NCI-H82 treated with DMSO at 0.1 percent for 48 hours (cell line): ENCODE data around the gene CREG2.

Source experiments
- DNase-seq: peaks from one replicate; lab custom pipeline; 2025; ENCODE audit not compliant: unreplicated experiment; lab: John Stamatoyannopoulos, UW

CREG2 gene

DNA sequence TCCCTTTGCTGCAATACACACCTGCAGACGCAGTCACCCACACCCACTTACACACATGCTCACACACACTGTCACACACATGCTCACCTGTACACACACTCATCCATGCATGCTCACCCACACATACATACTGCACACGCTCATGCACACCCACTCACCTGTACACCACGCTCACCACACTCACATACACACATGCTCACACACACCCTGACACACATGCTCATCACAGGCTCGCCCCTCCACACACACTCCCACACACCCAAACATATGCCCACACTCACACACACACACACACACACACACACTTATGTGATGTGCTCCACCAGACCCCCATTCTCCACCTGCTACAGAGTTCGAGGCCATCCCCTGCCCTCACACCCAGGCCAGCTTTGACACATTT, 22.8 kb upstream of the CREG2 start:
- no peak for DNase-seq

DNA sequence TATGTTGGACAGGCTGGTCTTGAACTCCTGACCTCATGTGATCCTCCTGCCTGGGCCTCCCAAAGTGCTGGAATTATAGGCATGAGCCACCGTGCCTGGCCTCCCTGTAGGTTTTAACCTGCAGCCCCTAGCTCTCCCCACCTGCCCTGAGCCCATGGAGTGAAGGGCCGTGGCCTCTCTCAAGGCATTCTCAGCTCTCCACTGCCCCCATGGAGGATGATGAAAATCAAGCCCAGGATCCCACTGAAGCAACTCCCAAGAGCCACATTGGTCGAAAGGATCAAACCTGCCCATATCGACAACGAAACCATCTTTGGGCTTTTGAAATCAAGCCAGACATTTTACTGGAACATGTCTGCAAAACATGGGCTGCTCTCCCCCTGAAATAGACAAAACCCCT, 22.4 kb upstream of the CREG2 start:
- no peak for DNase-seq

DNA sequence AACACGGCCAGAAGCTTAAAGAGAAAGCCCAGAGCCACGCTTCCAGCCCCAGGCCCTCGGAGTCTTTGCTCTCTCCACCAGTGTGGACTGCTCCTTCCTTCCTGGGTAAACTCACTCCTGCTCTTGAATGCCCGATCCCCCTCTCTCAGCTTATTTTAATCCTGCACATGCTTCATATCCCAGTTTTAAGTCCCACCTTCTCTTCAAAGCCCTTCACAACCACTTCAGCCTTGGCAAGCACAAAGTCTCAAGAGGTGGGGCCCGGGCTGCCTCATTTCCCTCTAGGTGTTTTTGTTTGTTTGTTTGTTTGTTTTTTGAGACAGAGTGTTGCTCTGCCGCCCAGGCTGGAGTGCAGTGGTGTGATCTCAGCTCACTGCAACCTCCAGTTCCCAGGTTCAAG, 21.6 kb upstream of the CREG2 start:
- no peak for DNase-seq

- no peak for DNase-seq
These were observed 18.1 kb upstream of the CREG2 start for GRCh38 chr2:101405351-101405899.

GRCh38 chr2:101403745-101404144, 16.4 kb upstream of the CREG2 start:
- DNase-seq: no peak

- no peak for DNase-seq
These were observed 15.3 kb upstream of the CREG2 start for GRCh38 chr2:101402630-101403029.

GRCh38 chr2:101401906-101402305, 14.6 kb upstream of the CREG2 start:
- no peak for DNase-seq

DNA sequence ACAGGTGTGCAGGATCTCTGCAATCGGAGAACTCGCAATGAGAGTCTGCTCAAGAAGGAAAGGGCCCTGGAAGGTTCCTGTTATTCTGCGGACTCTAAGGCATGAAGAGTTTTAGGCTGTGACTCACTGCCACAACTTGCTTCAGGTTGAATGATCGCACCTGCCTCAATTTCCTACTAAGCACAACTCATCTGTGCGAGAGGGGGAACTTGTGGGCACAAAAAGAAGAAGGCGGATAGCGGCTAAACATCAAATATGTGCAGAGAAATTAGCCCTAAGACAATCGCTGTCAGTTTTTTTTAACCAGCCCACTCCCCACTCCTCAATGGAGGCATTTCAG, 14.0 kb upstream of the CREG2 start:
- no peak for DNase-seq

DNA sequence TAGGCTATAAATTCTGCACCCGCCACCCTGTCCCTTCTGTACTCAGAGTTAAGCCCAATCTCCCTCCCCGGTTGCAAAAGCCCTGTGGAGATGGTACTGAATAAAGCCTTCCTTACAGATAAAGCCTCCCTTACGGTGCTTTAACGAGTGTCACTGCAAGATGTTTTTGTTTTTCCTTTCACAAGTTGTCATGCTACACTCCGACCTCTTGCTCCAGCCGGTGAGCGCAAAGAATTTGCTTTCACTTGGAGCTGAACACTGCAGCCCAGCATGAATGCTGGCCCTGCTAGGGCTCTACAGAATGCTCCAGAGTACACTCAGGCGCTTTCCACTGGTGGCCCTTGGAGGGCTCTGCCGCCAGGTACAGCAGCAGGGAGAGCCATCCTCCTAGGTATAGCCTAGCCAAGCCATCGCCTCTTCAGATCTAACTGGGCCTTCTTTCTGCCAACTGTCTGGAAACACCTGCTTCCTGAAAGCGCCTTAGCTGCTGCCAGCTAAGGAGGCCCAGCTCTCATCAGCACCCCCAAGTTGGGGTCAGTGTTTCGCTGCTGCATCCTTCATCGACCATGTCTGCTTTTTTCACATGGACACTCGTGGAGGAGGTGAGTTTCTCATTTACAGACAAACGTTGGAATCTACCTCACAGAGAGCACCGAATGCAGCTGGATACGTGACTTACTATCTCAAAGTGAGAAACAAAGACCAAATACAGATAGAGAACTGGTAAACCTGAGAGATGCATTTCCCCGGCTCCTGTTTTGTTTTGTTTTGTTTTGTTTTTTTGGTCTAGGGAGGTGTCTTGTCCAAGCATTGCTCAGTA, 13.4 kb upstream of the CREG2 start:
- DNase-seq: no peak

GRCh38 chr2:101400048-101400447, 12.7 kb upstream of the CREG2 start:
- DNase-seq: no peak

- DNase-seq: no peak
These were observed 11.9 kb upstream of the CREG2 start for GRCh38 chr2:101399021-101399799.

GRCh38 chr2:101398116-101398821, 11.0 kb upstream of the CREG2 start:
- no peak for DNase-seq

- no peak for DNase-seq
These were observed 9.0 kb upstream of the CREG2 start for GRCh38 chr2:101396316-101396717.

DNA sequence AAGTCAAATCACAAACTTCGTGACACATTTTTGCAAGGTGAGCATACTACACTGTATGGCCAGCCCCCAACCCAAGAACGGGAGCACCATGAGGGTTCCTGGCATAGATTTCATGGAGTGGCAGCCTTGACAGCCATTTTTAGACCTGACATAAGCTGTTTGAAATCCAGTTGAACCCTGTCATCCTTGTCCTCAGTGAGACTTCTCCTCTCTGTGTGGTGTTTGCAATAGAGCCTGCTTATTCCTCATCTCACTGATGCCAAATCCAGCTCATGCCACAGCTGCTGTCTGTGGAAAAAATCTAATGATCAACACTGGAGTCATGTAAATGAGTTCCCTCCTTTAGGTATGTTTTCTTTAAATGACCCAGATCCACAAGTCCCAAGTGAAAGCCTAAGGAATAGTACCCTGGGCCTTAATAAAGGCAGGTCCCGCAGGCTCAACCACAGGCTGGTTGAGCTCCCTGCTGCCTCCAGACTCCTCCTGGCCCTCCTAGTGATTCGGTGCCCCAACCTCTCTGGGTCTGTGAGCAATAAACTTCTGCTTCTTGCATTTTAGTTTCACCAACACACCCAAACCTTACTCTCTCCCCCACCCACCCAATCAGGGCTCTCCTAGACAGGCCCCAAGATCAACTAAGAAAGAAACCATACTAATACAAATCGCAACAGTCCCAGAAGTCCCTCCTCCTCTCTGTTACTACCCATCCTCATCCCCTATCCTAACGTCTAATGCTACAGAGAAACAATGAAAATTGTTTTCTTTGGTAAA, 8.4 kb upstream of the CREG2 start:
- DNase-seq: no peak

GRCh38 chr2:101388232-101388631, 929 bp upstream of the CREG2 start:
- no peak for DNase-seq

- DNase-seq: no peak
These were observed 628 bp downstream of the CREG2 start for GRCh38 chr2:101386599-101387150.

GRCh38 chr2:101383016-101383541, 4.2 kb downstream of the CREG2 start:
- no peak for DNase-seq

DNA sequence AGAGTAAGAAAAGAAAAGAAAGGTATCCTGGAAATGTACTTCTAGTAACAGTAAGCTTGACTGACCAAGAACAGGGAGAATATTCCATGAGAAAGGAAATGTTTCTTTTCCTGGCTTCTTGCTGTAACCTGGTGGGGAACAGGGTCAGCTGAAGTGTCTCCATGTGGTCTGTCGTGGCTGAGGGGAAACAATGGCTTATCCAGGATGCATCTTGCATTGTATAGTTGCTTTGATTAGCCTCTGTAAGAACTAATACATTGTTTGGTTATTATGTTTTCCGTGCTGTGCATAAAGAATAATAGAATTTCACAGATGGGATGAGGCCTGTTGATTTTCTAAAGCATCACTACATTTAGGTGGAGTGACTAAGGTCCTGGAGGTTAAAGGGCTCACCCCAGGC, 4.9 kb downstream of the CREG2 start:
- no peak for DNase-seq

- no peak for DNase-seq
These were observed 6.9 kb downstream of the CREG2 start for GRCh38 chr2:101380376-101380775.

DNA sequence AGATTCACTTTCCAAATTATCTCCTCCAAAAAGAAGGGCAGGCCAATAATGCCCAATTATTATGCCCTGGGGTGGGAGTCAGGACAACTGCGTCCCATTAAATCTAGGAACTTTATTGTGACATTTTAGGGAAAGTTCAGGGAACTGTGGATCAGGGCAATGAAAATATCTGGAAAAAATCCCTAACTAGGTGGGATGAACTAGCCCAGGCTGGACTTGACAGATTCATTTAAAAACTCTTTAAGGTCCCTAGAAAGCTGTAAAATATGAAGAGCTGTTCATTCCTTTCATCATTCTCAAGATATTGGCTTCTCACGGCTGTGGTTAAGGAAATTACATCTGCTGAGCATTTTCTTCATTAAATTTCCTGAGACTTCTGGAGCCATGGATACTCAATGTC, 8.2 kb downstream of the CREG2 start:
- no peak for DNase-seq
